GM19025 (cell line): ENCODE results near the gene C1orf159.
"Not testable (repeated sequence)": the region's sequence is repeated elsewhere in the genome, so short reads cannot be mapped to it uniquely, and the experiment has no call there.

Source experiments
- ATAC-seq: cut with Tn5 transposase; IDR thresholded peaks from one replicate; pipeline ENCODE4 v1.9.1; 2021; ENCODE audit warnings: mild to moderate bottlenecking, low read depth, moderate library complexity; ENCODE audit not compliant: unreplicated experiment

The C1orf159 gene

DNA sequence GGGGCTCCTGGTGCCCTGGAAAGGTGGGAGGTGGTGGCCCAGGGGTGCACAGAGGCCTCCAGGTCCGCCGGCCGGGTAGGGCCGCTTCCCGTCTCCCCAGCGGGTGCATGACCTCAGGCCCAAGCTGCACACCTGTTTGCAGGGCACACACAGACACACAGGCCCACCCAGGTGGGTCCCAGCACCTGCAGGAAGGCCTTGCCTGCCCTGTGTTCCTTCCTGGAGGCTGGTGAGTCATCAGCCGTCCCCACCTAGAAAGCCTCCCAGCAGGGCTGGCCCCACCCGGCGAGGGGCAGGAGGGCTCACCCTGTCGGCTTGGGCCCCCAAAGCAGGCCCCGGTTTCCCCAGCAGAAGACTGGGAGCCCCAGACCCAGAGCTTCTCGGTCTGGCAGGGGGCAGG lies 34.2 kb upstream of the C1orf159 start:
- no peak for ATAC-seq

DNA sequence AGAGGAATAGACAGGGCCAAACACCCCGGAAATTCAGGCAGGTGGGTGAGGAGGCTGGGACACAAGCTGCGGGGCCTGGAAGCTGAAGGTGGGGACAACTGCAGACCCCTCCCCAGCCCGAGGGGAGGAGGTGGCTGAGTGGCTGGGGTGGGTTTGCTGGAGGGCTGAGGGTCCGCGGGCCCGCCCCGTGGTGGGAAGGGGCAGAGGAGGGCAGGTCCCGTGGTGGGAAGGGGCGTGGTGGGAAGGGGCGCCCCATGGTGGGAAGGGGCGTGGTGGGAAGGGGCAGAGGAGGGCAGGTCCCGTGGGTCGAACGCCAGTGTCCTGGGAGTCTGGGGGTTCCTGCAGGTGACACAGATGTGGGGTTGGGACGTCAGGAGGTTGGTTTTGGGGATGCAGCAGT lies 33.5 kb upstream of the C1orf159 start:
- ATAC-seq, result no peak

DNA sequence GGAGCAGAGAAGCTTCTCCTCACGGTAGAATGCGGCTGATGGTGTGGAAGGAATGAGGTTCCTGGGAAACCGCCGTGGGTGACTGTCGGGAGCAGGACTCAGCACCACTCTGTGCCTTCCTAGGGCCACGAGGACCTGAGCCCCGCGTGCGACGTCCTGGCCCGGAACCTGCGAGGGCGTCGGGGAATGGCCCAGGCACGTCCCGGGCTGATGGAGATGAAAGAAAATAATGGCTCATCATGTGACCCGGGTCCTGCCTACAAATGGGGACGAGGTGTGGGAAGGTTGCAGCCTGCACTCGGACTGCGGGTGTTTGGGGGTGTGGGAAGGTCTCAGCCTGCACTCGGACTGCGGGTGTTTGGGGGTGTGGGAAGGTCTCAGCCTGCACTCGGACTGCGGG lies 32.7 kb upstream of the C1orf159 start:
- ATAC-seq, result no peak

DNA sequence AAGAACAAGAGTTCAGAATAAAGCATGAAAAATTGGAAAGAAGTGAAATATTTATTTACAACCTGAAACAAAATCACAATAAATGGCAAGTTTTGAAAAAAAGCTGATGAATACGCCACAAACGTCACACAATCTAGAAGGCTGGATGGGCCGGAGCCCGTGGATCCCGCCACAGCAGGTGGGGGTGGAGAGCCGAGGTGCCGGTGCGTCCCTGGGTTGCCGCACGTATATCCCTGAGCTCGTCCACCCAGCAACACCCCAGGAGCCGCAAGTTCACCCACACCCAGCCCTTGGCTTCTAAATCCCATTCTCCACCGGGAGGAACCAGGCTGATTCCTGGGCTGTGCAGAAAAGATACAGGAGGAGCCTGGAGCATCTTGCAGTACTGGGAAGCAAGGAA lies 32.2 kb upstream of the C1orf159 start:
- no peak for ATAC-seq

DNA sequence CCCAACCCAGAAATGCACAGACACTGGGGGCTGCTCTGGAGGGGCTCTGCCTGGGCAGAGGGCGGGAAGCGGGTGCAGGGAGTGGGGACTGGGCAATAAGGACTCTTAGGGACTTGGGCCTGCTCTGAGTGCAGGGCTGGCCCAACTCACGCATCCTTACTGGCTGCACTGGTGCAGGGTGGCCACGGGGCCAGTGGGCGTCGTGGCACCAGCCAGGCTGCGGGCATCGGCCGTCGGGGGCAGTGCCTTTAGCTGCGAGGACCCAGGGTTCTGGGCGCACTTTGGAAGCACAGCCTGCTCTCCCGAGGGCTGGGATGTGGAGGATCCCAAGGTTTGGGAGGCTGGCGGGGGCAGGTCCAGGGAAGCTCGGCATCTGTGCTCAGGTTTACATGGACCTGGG lies 30.7 kb upstream of the C1orf159 start:
- ATAC-seq, result no peak

DNA sequence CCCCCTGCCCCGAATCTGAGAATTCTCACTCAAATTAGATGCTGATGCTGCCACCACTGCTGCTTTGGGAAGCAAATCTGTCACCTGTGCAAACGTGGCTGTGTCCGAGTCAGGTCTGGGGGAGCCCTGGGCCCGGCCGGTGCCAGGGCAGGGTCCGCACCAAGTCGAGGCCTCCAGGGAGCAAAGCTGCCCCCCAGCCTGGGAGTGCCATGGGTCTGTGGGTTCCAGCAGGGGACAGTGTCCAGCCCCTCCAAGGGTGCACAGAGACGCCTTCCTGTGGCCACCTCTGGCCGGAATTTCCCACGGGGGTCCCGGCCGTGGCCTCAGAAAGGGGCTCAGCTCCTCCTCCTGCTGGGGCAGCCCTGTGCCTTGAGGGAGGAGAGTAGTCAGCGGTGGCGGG lies 30.1 kb upstream of the C1orf159 start:
- no peak for ATAC-seq

DNA sequence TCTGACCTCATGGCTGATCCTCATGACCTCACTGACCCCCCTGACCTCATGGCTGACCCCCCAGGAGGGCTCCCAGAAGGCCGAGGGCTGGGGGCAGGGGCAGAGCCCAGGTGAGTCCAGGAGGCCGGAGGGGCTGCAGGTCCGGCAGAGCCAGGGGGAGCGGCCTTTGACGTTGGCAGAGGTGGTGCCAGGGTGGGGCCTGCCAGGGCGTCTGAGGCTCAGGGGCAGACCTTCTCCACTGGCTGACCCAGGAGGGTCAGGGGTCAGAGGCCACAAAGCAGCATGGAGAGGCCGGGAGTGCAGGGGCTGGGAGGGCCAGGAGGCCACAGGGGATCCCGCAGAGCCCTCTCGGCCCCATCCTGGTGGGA lies 29.6 kb upstream of the C1orf159 start:
- no peak for ATAC-seq

DNA sequence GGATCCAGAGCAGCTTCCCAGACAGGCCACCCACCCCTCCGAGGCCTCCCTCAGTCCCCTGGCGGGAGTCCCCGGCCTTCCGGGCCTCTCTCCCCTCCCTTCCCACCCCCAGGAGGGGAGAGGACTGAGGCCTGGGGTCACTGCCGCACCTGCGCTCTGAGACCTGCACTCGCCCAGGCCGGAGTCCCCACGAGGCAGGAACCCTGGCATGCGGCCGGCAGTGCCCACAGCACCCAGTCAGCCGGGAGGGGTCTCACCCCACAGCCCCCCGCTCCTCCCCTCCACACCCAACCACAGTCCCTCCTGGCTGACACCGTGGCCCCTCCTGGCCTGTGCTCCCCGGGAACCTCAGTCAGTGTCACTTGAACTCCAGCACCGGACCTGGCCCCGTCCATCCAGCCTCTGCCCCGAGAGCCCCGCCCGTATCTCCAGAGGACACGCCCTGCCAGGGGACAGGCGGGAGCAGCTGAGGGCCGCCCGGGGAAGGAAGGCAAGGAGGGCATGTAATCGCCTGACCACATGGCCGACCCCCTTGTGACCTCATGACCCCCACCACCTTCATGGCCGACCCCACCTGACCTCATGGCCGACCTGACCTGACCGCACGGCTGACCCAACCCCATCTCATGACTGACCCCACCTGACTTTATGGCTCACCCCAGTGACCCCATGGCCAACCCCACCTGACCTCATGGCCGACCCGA lies 29.1 kb upstream of the C1orf159 start:
- no peak for ATAC-seq

DNA sequence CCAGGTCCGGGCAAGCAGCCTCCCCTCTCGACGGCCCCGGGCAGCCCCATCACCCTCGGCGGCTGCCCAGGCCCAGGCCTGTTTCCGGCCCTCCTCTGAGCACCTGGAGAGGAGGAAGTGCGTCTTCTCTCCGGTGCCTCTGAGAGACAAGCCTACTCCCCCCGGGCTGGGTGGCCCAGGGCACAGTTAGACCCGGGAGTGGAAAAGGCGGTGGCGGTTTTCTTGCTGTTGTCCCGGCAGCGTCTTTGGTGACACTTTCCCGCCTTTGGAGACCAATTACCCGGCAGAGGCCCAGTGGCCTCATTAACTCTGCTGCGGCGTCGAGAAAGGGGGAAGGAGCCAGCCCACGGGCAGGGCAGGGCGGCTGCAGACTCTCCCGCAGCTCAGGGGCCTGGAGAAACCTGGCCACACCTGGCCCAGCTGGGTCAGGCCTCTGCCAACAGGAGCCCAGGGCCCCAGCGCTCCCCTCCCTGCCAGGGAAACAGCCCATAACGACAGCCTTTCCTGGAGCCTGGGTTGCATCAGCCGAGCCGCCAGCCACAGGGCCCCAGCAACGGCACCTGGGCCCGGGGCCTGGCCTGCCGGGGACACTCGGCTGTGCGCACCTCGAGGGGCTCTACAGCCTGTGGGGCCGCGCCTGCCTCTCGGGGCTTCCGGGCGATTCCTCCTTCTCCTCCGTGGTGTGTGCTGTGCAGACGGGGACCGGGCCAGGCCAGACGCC lies 28.4 kb upstream of the C1orf159 start:
- ATAC-seq, result no peak

DNA sequence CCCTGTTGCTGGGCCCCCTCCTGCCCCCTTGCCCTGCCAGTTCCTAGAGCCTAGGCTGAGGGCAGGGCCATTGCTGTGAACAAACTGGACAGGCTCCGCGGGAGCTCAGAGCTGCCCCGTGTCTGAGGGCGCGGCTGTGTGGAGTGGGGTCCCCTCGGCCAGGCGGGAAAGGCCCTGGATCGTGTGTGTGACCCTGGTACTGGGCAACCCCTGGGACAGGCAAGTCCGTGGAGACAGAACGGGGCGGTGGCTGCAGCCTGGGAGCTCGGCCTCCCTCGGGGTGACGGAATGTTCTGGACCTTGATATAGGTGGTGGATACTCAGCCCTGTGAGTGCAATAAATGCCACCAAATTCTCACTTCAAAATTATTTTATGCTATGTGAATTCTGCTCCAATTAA lies 27.7 kb upstream of the C1orf159 start:
- ATAC-seq, result no peak

DNA sequence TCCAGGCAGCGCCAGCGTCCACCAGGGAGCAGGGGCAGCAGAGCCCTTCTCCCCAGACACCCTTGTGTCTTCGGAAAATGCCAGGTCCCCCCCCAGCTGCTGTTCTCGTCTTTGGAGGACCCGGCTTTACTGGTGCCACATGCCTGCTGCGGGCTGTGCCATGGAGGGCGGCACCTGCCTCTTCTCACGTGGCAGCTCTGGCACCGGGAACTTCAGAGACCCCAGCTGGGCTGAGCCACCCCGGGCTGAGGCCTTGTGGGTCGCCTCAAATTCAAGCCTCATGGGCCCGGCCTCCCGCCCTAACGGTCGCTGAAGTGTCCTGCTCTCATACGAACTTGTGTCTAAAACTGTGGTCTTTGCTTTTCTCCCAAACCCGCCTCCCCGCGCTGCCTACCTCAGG lies 27.0 kb upstream of the C1orf159 start:
- no peak for ATAC-seq

DNA sequence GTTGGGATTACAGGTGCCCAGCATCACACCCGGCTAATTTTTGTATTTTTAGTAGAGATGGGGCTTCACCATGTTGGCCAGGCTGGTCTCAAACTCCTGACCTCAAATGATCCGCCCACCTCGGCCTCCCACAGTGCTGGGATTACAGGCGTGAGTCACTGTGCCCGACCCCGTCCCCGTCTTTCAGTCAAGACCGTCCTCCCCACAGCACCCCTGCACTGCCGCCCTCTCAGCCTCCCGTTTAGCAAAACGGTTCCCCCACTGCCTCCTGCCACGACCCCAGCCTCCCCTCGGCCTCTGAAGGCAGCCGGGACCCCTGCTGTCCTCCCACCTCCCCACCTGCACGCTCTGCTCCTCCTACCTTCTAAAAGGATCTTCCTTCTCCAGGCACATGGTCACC lies 26.5 kb upstream of the C1orf159 start:
- ATAC-seq, result not testable (repeated sequence)

DNA sequence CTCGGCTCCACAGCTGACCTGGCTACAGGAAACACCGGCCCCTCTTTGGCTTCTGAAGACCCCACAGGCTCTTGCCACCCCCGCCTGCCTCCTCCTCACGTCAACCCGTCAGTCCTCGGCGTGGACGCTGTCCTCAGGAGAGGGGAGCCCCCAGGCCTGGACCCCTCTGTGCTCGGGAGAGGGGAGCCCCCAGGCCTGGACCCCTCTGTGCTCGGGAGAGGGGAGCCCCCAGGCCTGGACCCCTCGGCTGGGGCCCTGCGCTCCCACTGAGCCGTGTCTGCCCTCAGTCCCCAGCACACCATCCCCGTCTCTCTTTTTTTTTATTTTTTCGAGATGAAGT lies 26.0 kb upstream of the C1orf159 start:
- ATAC-seq, result no peak

DNA sequence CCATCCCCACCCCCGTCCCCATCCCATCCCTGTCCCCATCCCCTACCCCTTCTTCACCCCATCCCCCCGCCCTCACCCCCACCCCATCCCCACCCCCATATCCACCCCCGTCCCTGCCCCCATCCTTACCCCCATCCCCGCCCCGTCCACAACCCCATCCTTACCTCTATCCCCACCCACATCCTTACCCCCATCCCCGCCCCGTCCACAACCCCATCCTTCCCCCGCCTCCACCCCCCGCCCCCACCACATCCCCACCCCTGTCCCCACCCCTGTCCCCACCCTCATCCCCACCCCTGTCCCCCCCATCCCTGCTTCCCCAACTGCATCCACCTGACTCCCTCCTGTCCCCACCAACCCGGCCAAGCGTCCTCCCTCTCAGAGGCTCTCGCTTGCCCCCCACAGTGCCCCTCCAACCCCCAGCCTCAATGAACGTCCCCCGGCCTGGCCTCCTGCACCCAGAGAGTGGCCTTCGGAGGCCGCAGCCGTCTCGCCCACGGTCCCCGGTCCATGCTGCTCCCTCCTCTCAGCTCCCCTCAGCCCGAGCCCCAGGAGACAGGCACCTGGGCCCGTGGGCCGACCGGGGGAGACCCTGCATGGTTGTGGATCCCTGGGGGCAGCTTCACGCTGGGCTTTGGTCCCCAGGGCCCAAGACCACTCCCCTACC lies 25.5 kb upstream of the C1orf159 start:
- ATAC-seq, result no peak

DNA sequence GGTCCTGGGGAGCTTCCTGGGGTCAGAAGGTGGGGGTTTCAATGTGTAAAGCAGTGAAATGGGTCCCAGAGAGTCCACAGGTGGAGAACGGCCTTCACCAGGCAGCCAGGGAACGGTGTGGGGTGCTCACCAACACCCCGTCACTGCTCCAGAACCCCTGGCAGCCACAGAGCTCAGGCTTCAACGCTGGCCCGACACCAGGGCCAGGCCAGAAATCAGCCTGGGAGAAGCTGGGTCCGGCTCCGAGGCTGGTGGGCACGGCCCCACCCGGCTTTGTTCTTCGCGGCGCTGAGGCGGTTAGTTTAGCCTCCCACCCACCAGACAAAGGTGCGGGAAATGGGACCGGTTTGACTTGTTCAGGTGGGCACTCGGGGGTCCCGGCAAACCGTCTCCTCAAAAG lies 24.8 kb upstream of the C1orf159 start:
- no peak for ATAC-seq

DNA sequence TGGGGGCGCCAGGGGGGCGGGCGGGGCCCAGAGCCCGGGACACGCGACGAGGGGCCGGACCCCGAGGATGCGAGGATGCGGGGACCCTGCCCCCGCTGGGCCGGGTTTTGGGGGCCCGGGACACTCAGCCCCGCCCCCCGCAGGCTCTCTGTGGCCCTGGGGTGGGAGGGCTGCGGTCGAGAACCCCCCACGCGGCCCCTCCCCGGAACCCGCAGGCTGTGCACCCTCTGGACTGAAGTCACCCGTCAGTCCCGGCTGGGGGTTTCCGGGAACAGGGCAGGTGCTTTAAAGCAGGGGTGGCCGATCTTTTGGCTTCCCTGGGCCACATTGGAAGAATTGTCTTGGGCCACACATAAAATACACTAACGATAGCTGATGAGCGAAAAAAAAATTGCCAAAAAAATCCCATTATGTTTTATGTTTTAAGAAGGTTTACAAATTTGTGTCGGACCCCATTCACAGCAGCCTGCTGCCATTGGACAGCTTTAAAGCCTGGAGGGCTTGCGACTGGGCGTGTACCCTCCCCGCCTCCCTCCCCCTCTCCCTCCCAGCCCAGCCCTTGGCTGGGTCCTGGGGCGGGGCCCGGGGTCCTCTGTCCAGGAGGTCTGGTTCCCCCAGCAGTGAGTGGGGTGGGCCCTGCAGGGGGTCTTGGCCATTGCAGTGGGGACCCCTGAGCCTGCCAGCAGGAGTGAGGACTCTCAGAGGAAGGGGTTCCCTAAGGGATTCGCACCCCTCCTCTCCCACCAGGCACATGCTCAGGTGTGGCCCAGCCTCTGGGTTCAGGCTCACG lies 21.6 kb upstream of the C1orf159 start:
- no peak for ATAC-seq

DNA sequence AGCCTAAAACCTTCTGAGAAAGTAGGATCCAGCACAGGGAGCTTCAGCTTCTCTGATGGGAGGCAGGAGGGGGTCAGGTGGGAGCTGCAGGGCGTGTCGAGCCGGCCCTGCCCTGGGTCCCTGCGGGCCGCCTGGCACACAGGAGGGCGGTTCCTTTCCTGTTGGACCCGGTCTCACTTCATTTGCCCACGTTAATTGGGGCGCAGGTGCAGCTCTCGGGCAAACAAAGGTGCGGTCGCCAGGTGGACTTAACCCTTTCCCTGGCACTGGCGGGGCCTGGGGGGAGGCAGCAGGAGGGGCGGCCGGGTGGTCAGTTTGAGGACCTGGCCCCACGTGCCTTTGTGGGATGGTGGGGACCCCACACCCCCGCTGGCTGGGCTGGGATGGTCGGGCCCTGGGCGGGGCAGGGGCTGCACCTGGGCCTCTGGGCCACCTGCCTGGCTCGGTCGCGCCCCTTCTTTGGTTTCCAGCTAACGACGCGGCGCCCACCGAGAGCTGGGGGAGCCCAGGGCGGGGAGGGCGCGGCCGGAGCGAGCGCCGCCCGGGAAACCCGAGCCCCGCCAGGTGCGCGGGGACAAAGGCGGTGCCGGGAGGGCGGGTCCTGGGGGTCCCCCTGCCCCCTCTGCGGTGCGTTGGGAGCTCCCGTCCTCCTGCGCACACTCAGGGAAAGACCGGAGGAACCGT lies 20.8 kb upstream of the C1orf159 start:
- no peak for ATAC-seq

DNA sequence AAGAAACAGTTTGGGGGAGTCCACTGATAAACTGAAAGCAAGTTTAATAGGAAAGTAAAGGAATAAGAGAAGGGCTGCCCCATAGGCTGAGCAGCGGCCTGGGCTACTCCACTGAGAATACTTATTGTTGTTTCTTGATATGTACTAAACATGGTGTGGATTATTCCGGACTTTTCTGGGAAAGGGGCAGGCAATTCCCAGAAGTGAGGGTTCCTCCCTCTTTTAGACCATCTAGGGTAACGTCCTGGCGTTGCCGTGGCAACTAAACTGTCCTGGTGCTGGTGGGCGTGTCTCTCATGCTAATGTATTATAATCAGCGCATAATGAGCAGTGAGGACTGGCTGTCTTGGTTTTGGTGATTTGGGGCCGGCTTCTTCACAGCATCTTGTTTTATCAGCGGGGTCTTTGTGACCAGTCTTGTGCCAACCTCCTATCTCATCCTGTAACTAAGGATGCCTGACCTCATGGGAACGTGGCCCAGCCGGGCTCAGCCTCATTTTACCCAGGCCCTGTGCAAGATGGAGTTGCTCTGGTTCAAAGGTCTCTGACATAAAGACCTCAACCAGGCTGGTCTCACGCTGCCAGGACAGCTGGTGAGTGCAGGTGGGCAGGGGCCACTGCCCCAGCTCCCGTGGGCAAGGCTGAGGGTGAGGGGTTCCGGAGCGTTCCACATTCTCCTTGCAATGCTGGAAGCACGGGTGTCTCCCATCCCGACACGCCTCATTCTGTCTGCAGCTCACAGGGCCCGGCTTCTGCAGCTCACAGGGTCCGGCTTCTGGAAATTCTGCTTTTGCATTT lies 19.6 kb upstream of the C1orf159 start:
- ATAC-seq, result no peak

DNA sequence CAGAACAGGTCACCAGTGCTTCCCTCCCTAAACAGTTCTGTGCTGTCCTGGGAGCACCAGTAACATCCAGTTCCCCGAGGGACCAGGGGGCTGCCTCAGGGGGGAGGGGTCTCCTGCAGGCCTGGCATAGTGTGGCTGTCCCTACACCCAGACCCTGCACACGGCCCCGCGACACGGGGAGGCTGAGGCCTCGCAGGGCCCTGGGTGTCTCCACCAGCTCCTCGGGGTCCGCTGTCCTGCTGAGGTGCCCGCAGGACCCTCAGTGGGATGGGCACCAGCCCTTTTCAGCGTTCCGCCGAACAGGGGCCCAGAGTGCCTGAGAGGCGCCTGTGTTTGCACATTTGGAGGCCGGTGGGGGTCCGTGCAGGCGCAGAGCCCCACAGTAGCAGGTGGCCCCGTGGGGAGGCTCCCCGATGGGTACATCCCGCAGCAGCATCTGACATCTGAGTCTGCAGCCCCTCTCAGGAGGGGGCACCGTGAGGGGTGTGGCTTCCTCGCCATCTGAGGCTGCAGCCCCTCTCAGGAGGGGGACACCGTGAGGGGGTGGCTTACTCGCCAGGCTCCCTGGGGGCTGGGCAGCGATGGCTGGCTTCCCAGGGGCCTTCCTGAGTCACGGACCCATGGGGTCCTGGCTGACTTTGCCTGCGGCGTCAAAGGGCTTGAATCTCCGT lies 18.5 kb upstream of the C1orf159 start:
- no peak for ATAC-seq
